Astrocyte of the cerebellum (primary cell): ENCODE measurements around the gene CBS.
"Not testable (repeated sequence)": the region's sequence is repeated elsewhere in the genome, so short reads cannot be mapped to it uniquely, and the experiment has no call there.

Source experiments
- DNase-seq: peaks from one replicate; pipeline ENCODE4 v3.0.0-alpha.2; 2011; ENCODE audit warnings: low read depth
- H3K4me3 ChIP-seq: 2 replicates; pipeline ENCODE4 v1.5.1; 2011; ENCODE audit warnings: mild to moderate bottlenecking, low read depth, low read length, moderate library complexity
- CTCF ChIP-seq: IDR thresholded peaks from 2 replicates; pipeline ENCODE4 v1.5.1; 2012; ENCODE audit warnings: low read length, low read depth, moderate library complexity, mild to moderate bottlenecking; ENCODE audit errors: missing control alignments
- in situ Hi-C: cut with HindIII; loops from 2 replicates; pipeline ENCODE4 v1.10.0; 2017; ENCODE audit warnings: low sequenced_read_pairs

Gene CBS

GRCh38 chr21:43037918-43038658 lies 37.5 kb downstream of the CBS start:
- DNase-seq, H3K4me3 ChIP-seq, in situ Hi-C loops: not testable (repeated sequence)

GRCh38 chr21:43036889-43037288 lies 38.7 kb downstream of the CBS start:
- H3K4me3 ChIP-seq, DNase-seq, in situ Hi-C loops: not testable (repeated sequence)

GRCh38 chr21:43034826-43035225 lies 40.8 kb downstream of the CBS start:
- DNase-seq = no peak
- TF ChIP-seq CTCF = no peak
- in situ Hi-C loops = no loop called here
- no peak overlapping the region for H3K4me3 ChIP-seq

- no peak for DNase-seq
- in situ Hi-C loops = no loop called here
- H3K4me3 ChIP-seq = no peak overlapping the region
- no peak for TF ChIP-seq CTCF
These were observed 41.5 kb downstream of the CBS start for GRCh38 chr21:43034101-43034500.

GRCh38 chr21:43031121-43031619 lies 44.5 kb downstream of the CBS start:
- in situ Hi-C loops = no loop called here
- H3K4me3 ChIP-seq = no peak overlapping the region
- no peak for TF ChIP-seq CTCF
- DNase-seq = no peak

GRCh38 chr21:43029785-43030184 lies 45.9 kb downstream of the CBS start:
- no peak for TF ChIP-seq CTCF
- DNase-seq = no peak
- H3K4me3 ChIP-seq = no peak overlapping the region
- in situ Hi-C loops = no loop called here

- no peak for DNase-seq
- H3K4me3 ChIP-seq = no peak overlapping the region
- in situ Hi-C loops = no loop called here
- no peak for TF ChIP-seq CTCF
These were observed 47.5 kb downstream of the CBS start for GRCh38 chr21:43027846-43028731.
